Muscle of back (tissue), 11 donors: ENCODE data around the gene TAS2R30. TPM values are rescaled to one million over a fixed set of nuclear protein-coding genes. Genes with fewer than 3 reads are reported as not detected.
"Not testable (repeated sequence)": the region's sequence is repeated elsewhere in the genome, so short reads cannot be mapped to it uniquely, and the experiment has no call there.

Source experiments
- DNase-seq, 3 donors: peaks; one replicate each; pipeline versions ENCODE4 v3.0.0 to v3.0.0-alpha.2; 2013
- polyA plus RNA-seq, 10 donors: library from polyadenylated mRNA; unstranded; fragments of 120-200 nt; gene quantifications; one replicate each; pipeline ENCODE4 v1.2.1, GENCODE V29; 2013; ENCODE audit not compliant: insufficient read length in 10 of 10

TAS2R30 gene
- polyA plus RNA-seq, 10 donors, result 0.10 to 0.46 (median 0.14) TPM; not detected in 2

GRCh38 chr12:11130999-11131398 is 3.4 kb downstream of the TAS2R30 start:
- peak in 1 of 3 donors; percentile 5 for DNase-seq

- DNase-seq, result no peak
Observed at GRCh38 chr12:11130382-11130781, 4.1 kb downstream of the TAS2R30 start.

DNA sequence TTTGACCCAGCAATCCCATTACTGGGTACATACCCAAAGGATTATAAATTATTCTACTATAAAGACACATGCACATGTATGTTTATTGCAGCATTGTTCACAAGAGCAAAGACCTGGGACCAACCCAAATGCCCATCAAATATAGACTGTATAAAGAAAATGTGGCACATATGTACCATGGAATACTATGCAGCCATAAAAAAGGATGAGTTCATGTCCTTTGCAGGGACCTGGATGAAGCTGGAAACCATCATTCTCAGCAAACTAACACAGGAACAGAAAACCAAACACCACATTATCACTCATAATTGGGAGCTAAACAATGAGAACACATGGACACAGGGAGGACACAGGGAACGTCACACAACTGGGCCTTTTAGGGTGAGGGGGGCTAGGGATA is 20.3 kb downstream of the TAS2R30 start:
- DNase-seq, result not testable (repeated sequence)

GRCh38 chr12:11111213-11111612 is 23.2 kb downstream of the TAS2R30 start:
- DNase-seq, result not testable (repeated sequence)

DNA sequence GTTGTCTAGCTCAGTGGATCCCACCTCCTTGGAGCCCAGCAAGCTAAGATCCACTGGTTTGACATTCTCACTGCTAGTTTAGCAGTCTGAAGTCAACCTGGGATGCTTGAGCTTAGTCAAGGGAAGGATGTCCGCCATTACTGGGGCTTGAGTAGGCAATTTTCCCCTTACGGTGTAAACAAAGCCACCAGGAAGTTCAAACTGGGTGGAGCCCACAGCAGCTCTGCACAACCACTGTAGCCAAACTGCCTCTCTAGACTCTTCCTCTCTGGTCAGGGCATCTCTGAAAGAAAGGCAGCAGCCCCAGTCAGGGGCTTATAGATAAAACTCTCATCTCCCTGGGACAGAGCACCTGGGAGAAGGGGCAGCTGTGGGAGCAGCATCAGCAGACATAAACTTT is 25.6 kb downstream of the TAS2R30 start:
- no peak for DNase-seq

GRCh38 chr12:11107719-11108118 is 26.7 kb downstream of the TAS2R30 start:
- DNase-seq, result no peak

DNA sequence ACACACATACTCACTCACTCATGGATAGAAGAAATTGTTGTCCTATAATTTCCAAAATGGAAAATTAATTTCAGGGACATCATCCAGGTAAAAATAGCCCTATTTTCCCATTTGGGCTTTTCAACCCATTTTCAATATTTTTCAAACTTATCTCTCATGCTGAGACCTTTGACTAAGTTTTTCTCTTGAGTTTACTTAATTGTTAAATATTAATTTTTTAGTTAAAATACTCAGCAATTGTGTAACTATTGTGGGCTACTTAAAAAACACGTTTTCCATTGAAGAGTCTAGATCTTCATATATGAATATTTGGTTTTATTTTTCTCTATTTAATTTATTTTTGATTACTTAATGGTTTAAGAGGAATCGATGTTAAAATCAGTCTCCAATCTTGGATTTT is 28.2 kb downstream of the TAS2R30 start:
- DNase-seq, result no peak

GRCh38 chr12:11105546-11105945 is 28.9 kb downstream of the TAS2R30 start:
- no peak for DNase-seq

GRCh38 chr12:11094910-11095309 is 39.5 kb downstream of the TAS2R30 start:
- DNase-seq, result not testable (repeated sequence)

- no peak for DNase-seq
Observed at GRCh38 chr12:11092128-11092527, 42.3 kb downstream of the TAS2R30 start, which contains the start of gene TAS2R43. TAS2R43 (minus strand) TSS chr12:11092313; CDS start chr12:11092229, 84 bp downstream.

DNA sequence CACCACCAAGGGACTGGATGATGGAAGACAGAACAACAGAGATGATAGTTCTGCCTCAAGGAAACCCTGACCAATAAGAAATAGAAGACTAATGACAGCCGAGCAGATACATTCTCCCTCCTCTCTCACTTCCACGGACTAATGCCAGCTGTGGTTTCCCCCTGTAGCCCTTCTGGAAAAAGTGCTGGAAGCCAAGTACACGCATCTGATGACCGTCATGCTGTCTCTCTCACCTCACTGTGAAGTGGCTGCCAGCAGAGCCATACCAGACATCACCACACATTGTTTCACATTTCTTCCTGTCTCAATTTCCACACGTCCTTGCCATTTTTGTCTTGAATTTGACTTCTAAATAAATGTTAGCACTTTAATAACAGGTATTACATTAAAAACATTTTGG is 45.2 kb downstream of the TAS2R30 start:
- DNase-seq, result no peak

DNA sequence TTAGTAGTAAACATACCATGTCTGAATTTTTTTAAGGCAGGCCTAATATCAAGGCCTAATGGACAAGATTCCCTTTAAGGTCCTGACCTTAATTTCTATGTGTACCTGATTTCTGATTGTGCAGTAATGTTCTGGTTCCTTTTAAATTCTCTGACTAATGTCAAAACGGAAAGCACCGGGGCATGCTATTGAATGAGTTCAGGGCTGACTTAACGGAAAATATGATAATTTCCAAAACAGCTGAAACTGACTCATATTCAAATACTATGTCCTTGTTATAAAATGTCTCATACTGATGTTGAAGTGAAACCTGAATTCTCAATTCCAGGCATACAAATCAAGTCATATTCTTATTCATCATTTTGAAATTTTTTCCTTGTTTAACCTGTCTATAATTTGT is 49.0 kb downstream of the TAS2R30 start:
- no peak for DNase-seq

Other genes starting within 250 kb of the TAS2R30 start
- gene TAS2R13, start 225.1 kb downstream of the TAS2R30 start, polyA plus RNA-seq, result under 1 TPM in 3 of 10 donors, not detected in 7; 0.11 to 0.18 (median 0.15) TPM
- under 1 TPM in 3 of 10 donors, not detected in 7; 0.35 to 0.85 (median 0.38) TPM for gene PRH2, start 205.4 kb downstream of the TAS2R30 start, polyA plus RNA-seq
- gene TAS2R14, start 195.4 kb downstream of the TAS2R30 start, polyA plus RNA-seq, result 1 to 10 TPM; 1.6 to 5.7 (median 2.8) TPM
- gene TAS2R50, start 147.7 kb downstream of the TAS2R30 start, polyA plus RNA-seq, result under 1 TPM in 2 of 10 donors, not detected in 8; 0.28 to 0.29 TPM
- 1 to 10 TPM in 4 of 10 donors, under 1 TPM in 6; 0.49 to 3.7 (median 0.96) TPM for gene TAS2R20, start 136.3 kb downstream of the TAS2R30 start, polyA plus RNA-seq
- 1 to 10 TPM in 5 of 10 donors, under 1 TPM in 5; 0.65 to 2.4 (median 1.0) TPM for gene TAS2R19, start 112.0 kb downstream of the TAS2R30 start, polyA plus RNA-seq
- 1 to 10 TPM in 5 of 10 donors, under 1 TPM in 5; 0.65 to 2.1 (median 1.0) TPM for gene TAS2R31, start 103.2 kb downstream of the TAS2R30 start, polyA plus RNA-seq
- gene TAS2R46, start 72.3 kb downstream of the TAS2R30 start, polyA plus RNA-seq, result under 1 TPM in 2 of 10 donors, not detected in 8; 0.19 to 0.26 TPM
- under 1 TPM in 5 of 10 donors, not detected in 5; 0.22 to 0.44 (median 0.30) TPM for gene TAS2R43, start 42.3 kb downstream of the TAS2R30 start, polyA plus RNA-seq
- gene SMIM10L1, start 36.5 kb upstream of the TAS2R30 start, polyA plus RNA-seq, result 10 to 100 TPM; 12.5 to 15.1 (median 13.4) TPM
- gene TAS2R42, start 52.3 kb upstream of the TAS2R30 start, polyA plus RNA-seq, result not detected
- gene PRB3, start 135.1 kb upstream of the TAS2R30 start, polyA plus RNA-seq, result not detected
- gene PRB4, start 175.8 kb upstream of the TAS2R30 start, polyA plus RNA-seq, result not detected